ENCODE data around the gene DENND6B. TPM values are rescaled to one million over a fixed set of nuclear protein-coding genes. Genes with fewer than 3 reads are reported as not detected.

Gene DENND6B
- total and polyA plus RNA-seq, 2 donors (not counting 3 experiments of a cell fraction or from before 2014, with no cell fraction given) = 4.1 to 5.9 TPM

DNA sequence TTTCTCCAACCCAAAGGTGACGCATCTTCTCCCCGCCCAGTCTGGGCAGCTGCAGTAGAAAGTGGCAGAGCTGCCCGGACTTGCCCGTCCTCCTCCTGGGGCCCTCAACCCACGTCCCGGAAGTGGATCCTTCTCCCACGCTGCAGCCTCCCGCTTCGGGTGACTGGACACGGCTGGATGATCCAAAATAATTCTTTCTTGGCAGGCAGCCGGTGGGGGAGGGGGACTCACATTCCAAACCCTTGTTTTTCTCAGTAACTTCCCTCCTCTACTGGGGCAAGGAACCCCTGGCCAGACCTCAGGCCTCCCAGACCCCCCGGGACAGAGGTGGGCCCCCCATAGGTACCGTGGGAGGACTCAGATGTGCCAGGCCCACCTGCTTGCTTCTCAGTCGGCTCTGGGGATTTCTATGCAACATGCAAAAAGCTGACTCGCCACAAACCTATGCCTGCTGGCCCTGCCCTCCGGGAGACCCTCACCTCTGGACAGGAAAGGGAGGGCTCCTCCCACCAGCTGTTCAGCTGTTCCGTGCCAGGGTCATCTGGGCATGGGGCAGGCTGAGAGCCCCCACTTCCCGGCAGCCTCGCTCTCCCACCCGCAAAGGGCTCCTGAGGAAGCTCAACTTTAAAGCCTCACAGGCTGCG is 20.8 kb downstream of the DENND6B start:
- FAIRE-seq = peak; percentile 95
- H3K27ac ChIP-seq (ENCODE audit: insufficient read depth, low read depth, low read length) = peak overlapping the region; percentile 79
- no peaks in the 10 kb centered on the region for H4K20me1 ChIP-seq (replicated peaks; ENCODE audit: control insufficient read depth, extremely low read depth, insufficient read depth, low read length)
- H3K4me3 ChIP-seq (replicated peaks in 1 of 3; ENCODE audit: insufficient read depth in 1 of 3, low read depth in 1 of 3, low read length in 3 of 3) = peak overlapping the region; percentile 50 to 95 (median 72)
- BruUV-seq (replicated peaks) = TSS peak; percentile 90
- peak overlapping the region; percentile 82 for H3K9ac ChIP-seq (replicated peaks; ENCODE audit: extremely low read depth, insufficient read depth, low read length)
- dilution Hi-C loops (cut with MboI; ENCODE audit: extremely low pct_ligation_motif_present, low sequenced_read_pairs) = no loop called here
- intact Hi-C loops (cut with micrococcal nuclease) = loop anchor here (1.0 to 5.0 kb wide), 3 partner anchors 13 to 36 kb away; partner anchors contain the start of genes MAPK11 and PPP6R2
- CTCF ChIA-PET = interaction anchor here (0.9 to 3.6 kb wide), 5 partner anchors 12 to 36 kb away, joined by 4 to 26 read pairs (median 14); no protein-coding TSS in a partner anchor
- H3K36me3 ChIP-seq (ENCODE audit: control insufficient read depth in 2 of 2, extremely low read depth in 1 of 2, insufficient read depth in 2 of 2, low read length in 2 of 2) = peaks cover 0 to 6% of the 10 kb centered on the region in 2 experiments
- H3K79me2 ChIP-seq (ENCODE audit: control insufficient read depth, insufficient read depth, low read length) = peaks cover 55% of the 10 kb centered on the region
- H3K27me3 ChIP-seq (ENCODE audit: control insufficient read depth in 2 of 2, insufficient read depth in 2 of 2, low read length in 2 of 2) = no peaks in the 10 kb centered on the region
- POLR2A ChIA-PET = interaction anchor here (1.1 to 1.9 kb wide), 2 partner anchors 10 to 12 kb away, joined by 8 to 9 read pairs; no protein-coding TSS in a partner anchor
- H3K9me3 ChIP-seq (replicated peaks; ENCODE audit: control insufficient read depth, insufficient read depth, low read length) = no peaks in the 10 kb centered on the region
- H3K4me1 ChIP-seq (ENCODE audit: control insufficient read depth, extremely low read depth, insufficient read depth, low read length) = peaks cover 27% of the 10 kb centered on the region
- peak; percentile 83 for DNase-seq (ENCODE audit: low read depth, low spot score)
- no peaks in the 10 kb centered on the region for H3K9me1 ChIP-seq (replicated peaks; ENCODE audit: control insufficient read depth, extremely low read depth, insufficient read depth, low read length)
- peak overlapping the region; percentile 76 for H3K4me2 ChIP-seq (ENCODE audit: insufficient read depth, low read length)
- TF ChIP-seq JUN (IDR thresholded peaks at IDR 0.05; ENCODE audit: borderline replicate concordance, insufficient read depth, insufficient read length, low read depth) = peak; percentile 20
- TF ChIP-seq MYC (IDR thresholded peaks at IDR 0.05; ENCODE audit: low read depth, low read length) = no peak
- TF ChIP-seq, protein P1, sequence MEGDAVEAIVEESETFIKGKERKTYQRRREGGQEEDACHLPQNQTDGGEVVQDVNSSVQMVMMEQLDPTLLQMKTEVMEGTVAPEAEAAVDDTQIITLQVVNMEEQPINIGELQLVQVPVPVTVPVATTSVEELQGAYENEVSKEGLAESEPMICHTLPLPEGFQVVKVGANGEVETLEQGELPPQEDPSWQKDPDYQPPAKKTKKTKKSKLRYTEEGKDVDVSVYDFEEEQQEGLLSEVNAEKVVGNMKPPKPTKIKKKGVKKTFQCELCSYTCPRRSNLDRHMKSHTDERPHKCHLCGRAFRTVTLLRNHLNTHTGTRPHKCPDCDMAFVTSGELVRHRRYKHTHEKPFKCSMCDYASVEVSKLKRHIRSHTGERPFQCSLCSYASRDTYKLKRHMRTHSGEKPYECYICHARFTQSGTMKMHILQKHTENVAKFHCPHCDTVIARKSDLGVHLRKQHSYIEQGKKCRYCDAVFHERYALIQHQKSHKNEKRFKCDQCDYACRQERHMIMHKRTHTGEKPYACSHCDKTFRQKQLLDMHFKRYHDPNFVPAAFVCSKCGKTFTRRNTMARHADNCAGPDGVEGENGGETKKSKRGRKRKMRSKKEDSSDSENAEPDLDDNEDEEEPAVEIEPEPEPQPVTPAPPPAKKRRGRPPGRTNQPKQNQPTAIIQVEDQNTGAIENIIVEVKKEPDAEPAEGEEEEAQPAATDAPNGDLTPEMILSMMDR (IDR thresholded peaks at IDR 0.05; ENCODE audit: extremely low read depth in 1 of 2, insufficient read depth in 1 of 2, low read depth in 1 of 2, low read length in 2 of 2) = no peak
- TF ChIP-seq, protein P2, sequence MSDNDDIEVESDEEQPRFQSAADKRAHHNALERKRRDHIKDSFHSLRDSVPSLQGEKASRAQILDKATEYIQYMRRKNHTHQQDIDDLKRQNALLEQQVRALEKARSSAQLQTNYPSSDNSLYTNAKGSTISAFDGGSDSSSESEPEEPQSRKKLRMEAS (IDR thresholded peaks at IDR 0.05; ENCODE audit: insufficient read depth, insufficient read length) = no peak
- TF ChIP-seq FOS (IDR thresholded peaks at IDR 0.05; ENCODE audit: borderline replicate concordance, insufficient read depth, low read length) = no peak
- TF ChIP-seq POLR2A (IDR thresholded peaks at IDR 0.05; ENCODE audit: low read depth, low read length) = peak; percentile 53
- TF ChIP-seq EZH2 (IDR thresholded peaks at IDR 0.05; ENCODE audit: borderline replicate concordance, low read depth, low read length, severe bottlenecking) = no peak
- TF ChIP-seq GATA2 (IDR thresholded peaks at IDR 0.05; ENCODE audit: insufficient read depth, insufficient read length, low read depth, low read length) = no peak
- TF ChIP-seq POLR2AphosphoS5 (IDR thresholded peaks at IDR 0.05; ENCODE audit: insufficient read depth, low read depth, low read length) = peak; percentile 63
- H2AFZ ChIP-seq (ENCODE audit: low read depth, low read length) = no peak overlapping the region

Data from endothelial cell of umbilical vein (primary cell).